Activated CD4-positive, alpha-beta memory T cell treated with anti-CD3 and anti-CD28 coated beads for 36 hours (primary cell): ENCODE data around the gene PTPRS. TPM values are rescaled to one million over a fixed set of nuclear protein-coding genes. Genes with fewer than 3 reads are reported as not detected.
"Not testable (repeated sequence)": the region's sequence is repeated elsewhere in the genome, so short reads cannot be mapped to it uniquely, and the experiment has no call there.

Experiments used
- CTCF ChIA-PET: fragments of 350-600 bp; sonication (Branson Sonifier 250); formaldehyde crosslinking; loops from one replicate; lab custom pipeline; 2021; ENCODE audit warnings: antibody characterized with exemption, inconsistent platforms; lab: Charles Lee
- POLR2A ChIA-PET: fragments of 350-600 bp; sonication (Branson Sonifier 250); formaldehyde crosslinking; loops from one replicate; lab custom pipeline; 2021; ENCODE audit warnings: antibody characterized with exemption; lab: Charles Lee
- DNase-seq: peaks from one replicate; pipeline ENCODE4 v3.0.0-alpha.2; 2020
- H3K27ac Mint-ChIP-seq: one replicate; pipeline ENCODE4 v1.8.0; 2021; ENCODE audit warnings: mixed read lengths
- H3K27me3 Mint-ChIP-seq: one replicate; pipeline ENCODE4 v1.8.0; 2021; ENCODE audit warnings: mixed read lengths
- H3K36me3 Mint-ChIP-seq: one replicate; pipeline ENCODE4 v1.8.0; 2021; ENCODE audit warnings: mixed read lengths
- H3K4me1 Mint-ChIP-seq: one replicate; pipeline ENCODE4 v1.8.0; 2021; ENCODE audit warnings: low read depth, mixed read lengths
- H3K4me3 Mint-ChIP-seq: one replicate; pipeline ENCODE4 v1.8.0; 2021; ENCODE audit warnings: mild to moderate bottlenecking, mixed read lengths
- H3K9me3 Mint-ChIP-seq: one replicate; pipeline ENCODE4 v1.8.0; 2021; ENCODE audit warnings: mixed read lengths
- intact Hi-C: fragments of 100-400 bp; cut with micrococcal nuclease; formaldehyde crosslinking; loops from one replicate; pipeline ENCODE4 v1.15.1; 2023
- total RNA-seq, 2 experiments: library from RNA; stranded (reverse); gene quantifications; one replicate each; pipeline ENCODE4 v1.2.3, GENCODE V29; 2021

Gene PTPRS
- total RNA-seq, 2 experiments from 2014 or later = 0.39 to 0.69 TPM

GRCh38 chr19:5337126-5337525 is 3.5 kb downstream of the PTPRS start:
- ChIA-PET POLR2A (no interaction called here), CTCF (no interaction called here)
- Mint-ChIP-seq H3K4me1 (peaks cover 15% of the 10 kb centered on the region), H3K36me3 (no peaks in the 10 kb centered on the region), H3K9me3 (no peaks in the 10 kb centered on the region), H3K27ac (no peak overlapping the region), H3K4me3 (no peak overlapping the region), H3K27me3 (peaks cover 60% of the 10 kb centered on the region)
- no peak for DNase-seq
- intact Hi-C loops = no loop called here

- H3K4me1 Mint-ChIP-seq = peaks cover 15% of the 10 kb centered on the region
- H3K27me3 Mint-ChIP-seq = peaks cover 53% of the 10 kb centered on the region
- H3K4me3 Mint-ChIP-seq = no peak overlapping the region
- ChIA-PET POLR2A (no interaction called here), CTCF (no interaction called here)
- H3K9me3 Mint-ChIP-seq = no peaks in the 10 kb centered on the region
- no peak overlapping the region for H3K27ac Mint-ChIP-seq
- intact Hi-C loops = no loop called here
- H3K36me3 Mint-ChIP-seq = no peaks in the 10 kb centered on the region
- DNase-seq = no peak
Observed at GRCh38 chr19:5336195-5336965, 4.2 kb downstream of the PTPRS start.

GRCh38 chr19:5335593-5335992 is 5.0 kb downstream of the PTPRS start:
- no peaks in the 10 kb centered on the region for H3K9me3 Mint-ChIP-seq
- H3K4me1 Mint-ChIP-seq = peaks cover 11% of the 10 kb centered on the region
- H3K27ac Mint-ChIP-seq = no peak overlapping the region
- no peak for DNase-seq
- intact Hi-C loops = no loop called here
- ChIA-PET CTCF (no interaction called here), POLR2A (no interaction called here)
- no peaks in the 10 kb centered on the region for H3K36me3 Mint-ChIP-seq
- peaks cover 51% of the 10 kb centered on the region for H3K27me3 Mint-ChIP-seq
- H3K4me3 Mint-ChIP-seq = no peak overlapping the region

GRCh38 chr19:5334824-5335500 is 5.7 kb downstream of the PTPRS start:
- Mint-ChIP-seq H3K9me3 (no peaks in the 10 kb centered on the region), H3K4me1 (peaks cover 11% of the 10 kb centered on the region), H3K27ac (no peak overlapping the region), H3K36me3 (no peaks in the 10 kb centered on the region), H3K27me3 (peaks cover 51% of the 10 kb centered on the region), H3K4me3 (no peak overlapping the region)
- no peak for DNase-seq
- CTCF ChIA-PET = no interaction called here
- POLR2A ChIA-PET = no interaction called here
- intact Hi-C loops = no loop called here

GRCh38 chr19:5334366-5334739 is 6.3 kb downstream of the PTPRS start:
- Mint-ChIP-seq H3K36me3 (no peaks in the 10 kb centered on the region), H3K4me1 (peaks cover 9% of the 10 kb centered on the region), H3K27me3 (peaks cover 49% of the 10 kb centered on the region), H3K9me3 (no peaks in the 10 kb centered on the region), H3K4me3 (no peak overlapping the region), H3K27ac (no peak overlapping the region)
- ChIA-PET POLR2A (no interaction called here), CTCF (no interaction called here)
- DNase-seq = no peak
- intact Hi-C loops = no loop called here

- CTCF ChIA-PET = no interaction called here
- POLR2A ChIA-PET = no interaction called here
- DNase-seq = no peak
- intact Hi-C loops = no loop called here
- H3K4me3 Mint-ChIP-seq = no peak overlapping the region
- H3K9me3 Mint-ChIP-seq = no peaks in the 10 kb centered on the region
- H3K4me1 Mint-ChIP-seq = peaks cover 4% of the 10 kb centered on the region
- H3K36me3 Mint-ChIP-seq = no peaks in the 10 kb centered on the region
- H3K27ac Mint-ChIP-seq = no peak overlapping the region
- H3K27me3 Mint-ChIP-seq = peaks cover 45% of the 10 kb centered on the region
Observed at GRCh38 chr19:5333581-5334365, 6.8 kb downstream of the PTPRS start.

- ChIA-PET CTCF (no interaction called here), POLR2A (no interaction called here)
- no peaks in the 10 kb centered on the region for H3K9me3 Mint-ChIP-seq
- intact Hi-C loops = no loop called here
- peaks cover 37% of the 10 kb centered on the region for H3K27me3 Mint-ChIP-seq
- no peak overlapping the region for H3K27ac Mint-ChIP-seq
- H3K4me1 Mint-ChIP-seq = peaks cover 4% of the 10 kb centered on the region
- H3K4me3 Mint-ChIP-seq = no peak overlapping the region
- no peaks in the 10 kb centered on the region for H3K36me3 Mint-ChIP-seq
- DNase-seq = no peak
Observed at GRCh38 chr19:5332501-5332900, 8.1 kb downstream of the PTPRS start.

- intact Hi-C loops = no loop called here
- peaks cover 36% of the 10 kb centered on the region for H3K27me3 Mint-ChIP-seq
- no peaks in the 10 kb centered on the region for H3K36me3 Mint-ChIP-seq
- H3K4me1 Mint-ChIP-seq = peaks cover 4% of the 10 kb centered on the region
- ChIA-PET CTCF (no interaction called here), POLR2A (no interaction called here)
- no peak overlapping the region for H3K27ac Mint-ChIP-seq
- no peaks in the 10 kb centered on the region for H3K9me3 Mint-ChIP-seq
- no peak overlapping the region for H3K4me3 Mint-ChIP-seq
- DNase-seq = no peak
Observed at GRCh38 chr19:5331790-5332189, 8.8 kb downstream of the PTPRS start.

GRCh38 chr19:5330307-5330720 is 10.3 kb downstream of the PTPRS start:
- H3K9me3 Mint-ChIP-seq = no peaks in the 10 kb centered on the region
- no peaks in the 10 kb centered on the region for H3K4me1 Mint-ChIP-seq
- H3K4me3 Mint-ChIP-seq = no peak overlapping the region
- ChIA-PET CTCF (no interaction called here), POLR2A (no interaction called here)
- H3K27ac Mint-ChIP-seq = no peak overlapping the region
- H3K27me3 Mint-ChIP-seq = peaks cover 25% of the 10 kb centered on the region
- DNase-seq = no peak
- intact Hi-C loops = no loop called here
- no peaks in the 10 kb centered on the region for H3K36me3 Mint-ChIP-seq

GRCh38 chr19:5329141-5329540 is 11.5 kb downstream of the PTPRS start:
- Mint-ChIP-seq H3K4me3 (no peak overlapping the region), H3K27me3 (peaks cover 21% of the 10 kb centered on the region), H3K27ac (no peak overlapping the region), H3K9me3 (peaks cover 7% of the 10 kb centered on the region), H3K36me3 (no peaks in the 10 kb centered on the region), H3K4me1 (no peaks in the 10 kb centered on the region)
- no peak for DNase-seq
- ChIA-PET CTCF (no interaction called here), POLR2A (no interaction called here)
- intact Hi-C loops = no loop called here

- POLR2A ChIA-PET, H3K4me1 Mint-ChIP-seq, H3K27ac Mint-ChIP-seq, H3K36me3 Mint-ChIP-seq, CTCF ChIA-PET, H3K4me3 Mint-ChIP-seq, H3K9me3 Mint-ChIP-seq, intact Hi-C loops, DNase-seq: not testable (repeated sequence)
- H3K27me3 Mint-ChIP-seq = peaks cover 19% of the 10 kb centered on the region
Observed at GRCh38 chr19:5328407-5328806, 12.2 kb downstream of the PTPRS start.

- Mint-ChIP-seq H3K27me3 (peaks cover 23% of the 10 kb centered on the region), H3K9me3 (peaks cover 7% of the 10 kb centered on the region), H3K27ac (no peak overlapping the region), H3K4me3 (no peak overlapping the region), H3K4me1 (no peaks in the 10 kb centered on the region), H3K36me3 (no peaks in the 10 kb centered on the region)
- intact Hi-C loops = no loop called here
- ChIA-PET CTCF (interaction anchor here (0.8 kb wide), 1 partner anchor 195 kb away, joined by 3 read pairs; no protein-coding TSS in a partner anchor), POLR2A (no interaction called here)
- DNase-seq = no peak
Observed at GRCh38 chr19:5326986-5327623, 13.5 kb downstream of the PTPRS start.
